Thymus (tissue), 11 donors: ENCODE data around the gene HAUS8. TPM values are rescaled to one million over a fixed set of nuclear protein-coding genes. Genes with fewer than 3 reads are reported as not detected.
"Not testable (repeated sequence)": the region's sequence is repeated elsewhere in the genome, so short reads cannot be mapped to it uniquely, and the experiment has no call there.

Experiments used
- DNase-seq, 9 donors: peaks; one replicate each; pipeline ENCODE4 v3.0.0-alpha.2; 2013; ENCODE audit warnings: low spot score in 9 of 9, low read depth in 6 of 9, missing footprints in 1 of 9
- H3K27ac ChIP-seq, 2 donors: one replicate each; pipeline ENCODE4 v1.5.1; 2013; ENCODE audit warnings: control low read depth in 1 of 2, low read depth in 1 of 2, low read length in 1 of 2, mild to moderate bottlenecking in 1 of 2, moderate library complexity in 1 of 2
- H3K27me3 ChIP-seq, 2 donors: one replicate each; pipeline ENCODE4 v1.5.1; 2013; ENCODE audit warnings: low read length in 1 of 2; ENCODE audit not compliant: control insufficient read depth in 2 of 2, insufficient read depth in 1 of 2
- H3K36me3 ChIP-seq, 2 donors: one replicate each; pipeline ENCODE4 v1.5.1; 2013; ENCODE audit warnings: low read length in 1 of 2, mild to moderate bottlenecking in 1 of 2, moderate library complexity in 1 of 2; ENCODE audit not compliant: control insufficient read depth in 2 of 2, insufficient read depth in 2 of 2
- H3K4me1 ChIP-seq, 2 donors: one replicate each; pipeline ENCODE4 v1.5.1; 2013; ENCODE audit warnings: low read length in 2 of 2; ENCODE audit not compliant: control insufficient read depth in 2 of 2, insufficient read depth in 2 of 2
- H3K4me3 ChIP-seq, 2 donors: one replicate each; pipeline ENCODE4 v1.5.1; 2013; ENCODE audit warnings: low read length in 2 of 2, control low read depth in 1 of 2, mild to moderate bottlenecking in 1 of 2
- H3K9me3 ChIP-seq, 2 donors: one replicate each; pipeline ENCODE4 v1.5.1; 2013; ENCODE audit warnings: low read length in 1 of 2, mild to moderate bottlenecking in 1 of 2; ENCODE audit not compliant: control insufficient read depth in 2 of 2, insufficient read depth in 1 of 2
- WGBS: extraction: QIAGEN DNeasy Blood & Tissue Kit; methylation state at CpG from one replicate; pipeline ENCODE4 v1.1.7; 2013; 5-methylcytosine and 5-hydroxymethylcytosine counted together
- polyA plus RNA-seq: library from polyadenylated mRNA; stranded (reverse); fragments of 200-250 nt; gene quantifications from one replicate; pipeline ENCODE4 v1.2.3, GENCODE V29; 2013
- total RNA-seq: library from RNA; stranded (reverse); fragments of 120-200 nt; gene quantifications from one replicate; pipeline ENCODE4 v1.2.4, GENCODE V29; 2013
- donor health status: healthy.

The HAUS8 gene
- total and polyA plus RNA-seq, 2 donors = 12.8 to 19.5 TPM

DNA sequence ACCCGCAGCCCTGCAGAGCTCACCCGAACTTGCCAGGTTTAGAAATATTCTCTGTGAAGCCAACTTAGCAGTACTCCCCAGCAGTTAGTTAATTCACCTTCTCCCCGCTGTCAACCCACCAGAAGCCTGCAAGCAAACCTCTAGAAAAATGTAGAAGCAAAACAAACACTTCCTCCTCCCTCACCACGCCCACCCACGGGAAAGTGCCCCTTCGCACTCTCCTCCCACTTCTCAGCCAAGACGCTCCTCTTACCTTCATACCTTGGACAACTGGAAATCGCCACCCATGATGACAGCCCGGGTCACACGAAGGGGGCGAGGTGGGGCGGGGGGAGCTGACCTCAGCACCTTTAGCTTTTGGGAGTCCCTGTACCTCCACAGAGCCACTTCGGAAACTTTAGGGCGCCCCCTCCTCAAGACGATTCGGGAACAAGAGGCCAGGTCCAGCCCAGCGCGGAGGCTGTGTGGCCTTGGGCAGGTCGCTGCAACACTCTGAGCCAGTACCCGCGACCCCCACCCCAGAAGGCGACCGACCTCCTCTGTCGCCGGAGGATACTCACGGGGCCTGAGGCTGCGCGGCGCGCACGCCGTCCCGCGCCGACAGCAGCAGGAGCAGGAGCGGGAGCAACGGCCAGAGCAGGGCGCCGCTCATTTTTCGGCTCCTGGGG, 49.1 kb downstream of the HAUS8 start:
- peak in 1 of 9 donors; percentile 12 for DNase-seq
- H3K4me1 ChIP-seq = no peaks in the 10 kb centered on the region
- H3K36me3 ChIP-seq = no peaks in the 10 kb centered on the region
- H3K27ac ChIP-seq = no peak overlapping the region
- H3K9me3 ChIP-seq = peaks cover 0 to 20% of the 10 kb centered on the region in 2 donors
- H3K4me3 ChIP-seq = peak overlapping the region in 1 of 2 donors; percentile 23
- peaks cover 28 to 49% of the 10 kb centered on the region in 2 donors for H3K27me3 ChIP-seq
- 2% methylated on average over 40 of the region's 40 CpGs for WGBS

DNA sequence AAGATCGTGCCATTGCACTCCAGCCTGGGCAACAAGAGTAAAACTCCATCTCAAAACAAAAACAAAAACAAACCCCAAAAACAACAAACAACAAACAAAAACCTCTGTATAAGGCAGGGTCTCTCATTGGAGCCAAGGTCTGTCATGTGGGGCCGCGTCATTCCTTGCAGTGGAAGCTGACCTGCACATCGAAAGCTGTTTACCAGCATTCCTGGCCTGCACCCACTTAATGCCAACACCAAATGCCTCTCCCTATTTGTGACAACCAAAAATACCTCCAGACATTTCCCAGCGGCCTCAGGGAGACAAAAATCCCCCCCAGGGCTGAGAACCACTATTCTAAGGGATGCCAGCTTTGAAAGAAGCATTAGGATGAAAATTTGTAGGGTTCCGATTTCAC, 49.9 kb downstream of the HAUS8 start:
- no peaks in the 10 kb centered on the region for H3K4me1 ChIP-seq
- no peak overlapping the region for H3K27ac ChIP-seq
- no peak overlapping the region for H3K4me3 ChIP-seq
- 91% methylated on average over 6 of the region's 6 CpGs for WGBS
- H3K9me3 ChIP-seq = peaks cover 0 to 25% of the 10 kb centered on the region in 2 donors
- H3K27me3 ChIP-seq = peaks cover 28 to 47% of the 10 kb centered on the region in 2 donors
- no peak for DNase-seq
- no peaks in the 10 kb centered on the region for H3K36me3 ChIP-seq

DNA sequence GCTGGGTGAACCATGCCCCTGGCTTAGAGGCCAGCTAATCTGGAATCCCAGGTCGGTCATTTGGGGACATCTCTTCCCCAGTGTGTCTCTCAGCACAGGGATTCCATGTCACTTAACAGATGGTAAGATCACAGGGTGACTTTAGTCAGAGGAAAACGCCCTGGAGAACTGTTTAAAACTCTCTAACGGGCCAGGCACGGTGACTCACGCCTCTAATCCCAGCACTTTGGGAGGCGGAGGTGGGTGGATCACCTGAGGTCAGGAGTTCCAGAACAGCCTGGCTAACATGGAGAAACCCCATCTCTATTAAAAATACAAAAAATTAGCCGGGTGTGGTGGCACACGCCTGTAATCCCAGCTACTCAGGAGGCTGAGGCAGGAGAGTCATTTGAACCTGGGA, 50.3 kb downstream of the HAUS8 start:
- not testable (repeated sequence) for H3K36me3 ChIP-seq, H3K27ac ChIP-seq, H3K4me3 ChIP-seq, H3K4me1 ChIP-seq, DNase-seq
- 94% methylated on average over 8 of the region's 8 CpGs for WGBS
- Histone ChIP-seq H3K27me3 (peaks cover 28 to 47% of the 10 kb centered on the region in 2 donors), H3K9me3 (peaks cover 0 to 25% of the 10 kb centered on the region in 2 donors)

DNA sequence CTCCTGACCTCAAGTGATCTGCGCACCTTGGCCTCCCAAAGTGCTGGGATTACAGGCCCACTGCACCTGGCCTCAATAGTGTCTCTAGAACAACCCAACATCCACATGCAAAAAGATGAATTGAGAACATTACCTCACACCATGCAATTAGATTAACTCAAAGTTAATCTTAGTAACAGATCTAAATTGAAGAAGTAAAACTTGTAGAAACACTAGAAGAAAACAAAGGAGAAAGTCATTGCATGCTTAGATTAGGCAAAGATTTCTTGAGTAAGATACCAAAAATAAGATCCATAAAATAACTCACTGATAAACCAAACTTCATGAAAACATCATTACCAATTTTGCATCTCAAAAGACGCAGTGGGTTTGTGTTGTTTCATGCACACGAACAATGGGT, 51.4 kb downstream of the HAUS8 start:
- 95% methylated on average over 3 of the region's 3 CpGs for WGBS
- Histone ChIP-seq H3K4me3 (no peak overlapping the region), H3K27ac (no peak overlapping the region), H3K4me1 (no peaks in the 10 kb centered on the region), H3K27me3 (peaks cover 28 to 46% of the 10 kb centered on the region in 2 donors), H3K9me3 (peaks cover 0 to 25% of the 10 kb centered on the region in 2 donors), H3K36me3 (no peaks in the 10 kb centered on the region)
- no peak for DNase-seq

DNA sequence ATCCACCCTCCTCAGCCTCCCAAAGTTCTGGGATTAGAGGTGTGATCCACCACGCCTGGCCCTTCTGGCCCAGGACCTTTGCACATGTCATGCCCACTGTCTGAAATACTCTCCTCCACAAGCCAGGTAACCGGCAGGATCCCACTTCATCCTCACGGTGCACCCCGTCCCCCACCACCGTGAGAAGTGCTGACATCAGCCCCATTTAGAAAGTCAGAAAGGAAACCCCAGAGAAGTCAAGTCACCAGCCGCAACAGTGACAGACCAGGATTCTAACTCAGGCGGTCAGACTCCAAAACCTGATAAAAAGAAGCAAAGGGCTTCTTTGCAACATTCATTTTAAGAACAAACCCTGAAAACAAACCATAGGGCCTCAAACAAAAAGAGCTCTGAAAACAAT, 52.5 kb downstream of the HAUS8 start:
- Histone ChIP-seq H3K27me3 (peaks cover 22 to 35% of the 10 kb centered on the region in 2 donors), H3K4me1 (no peaks in the 10 kb centered on the region), H3K27ac (no peak overlapping the region)

DNA sequence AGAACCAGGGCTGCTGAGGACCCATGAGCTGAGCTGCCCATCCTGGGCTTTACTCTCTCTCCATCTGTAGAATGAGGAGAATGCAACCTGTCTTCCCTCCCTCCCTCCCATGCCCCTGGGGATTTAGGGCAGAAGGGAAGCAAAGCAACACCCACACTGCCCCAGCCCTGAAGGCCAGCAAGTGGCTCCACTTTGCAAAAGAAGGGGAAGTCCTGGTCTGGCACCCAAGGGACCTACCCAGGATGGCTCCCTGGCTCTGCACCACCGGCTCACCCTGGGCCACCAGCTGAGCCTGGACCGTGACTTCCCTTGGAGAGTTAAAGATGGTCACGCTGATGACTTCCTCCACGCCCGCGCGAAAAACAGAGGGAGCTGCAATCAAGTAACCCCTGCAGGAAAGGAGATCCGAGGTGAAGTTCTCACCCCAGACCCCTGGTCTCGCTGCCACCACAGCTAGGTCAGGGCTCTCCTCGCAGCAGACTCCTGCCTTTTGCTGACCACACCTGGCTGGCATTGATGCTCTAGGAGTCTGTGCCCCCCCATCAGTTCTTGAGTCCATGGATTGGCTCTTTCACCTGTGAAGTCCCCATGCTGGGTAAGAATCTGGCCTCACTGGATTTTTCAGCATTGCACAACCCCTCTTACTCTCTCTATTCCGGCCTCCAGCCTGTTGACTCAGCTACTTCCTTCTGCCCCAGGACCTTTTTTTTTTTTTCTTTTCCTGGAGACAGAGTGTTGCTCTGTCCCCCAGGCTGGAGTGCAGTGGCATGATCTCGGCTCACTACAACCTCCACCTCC, 53.3 kb downstream of the HAUS8 start:
- Histone ChIP-seq H3K9me3 (peaks cover 0 to 28% of the 10 kb centered on the region in 2 donors), H3K4me3 (no peak overlapping the region), H3K36me3 (no peaks in the 10 kb centered on the region), H3K27ac (no peak overlapping the region), H3K4me1 (no peaks in the 10 kb centered on the region), H3K27me3 (peaks cover 17 to 28% of the 10 kb centered on the region in 2 donors)
- WGBS = 83% methylated on average over 12 of the region's 12 CpGs
- no peak for DNase-seq

More for the DNA sequence above, 52.5 kb downstream of the HAUS8 start:
- no peaks in the 10 kb centered on the region for H3K36me3 ChIP-seq
- DNase-seq = no peak
- peaks cover 0 to 25% of the 10 kb centered on the region in 2 donors for H3K9me3 ChIP-seq
- no peak overlapping the region for H3K4me3 ChIP-seq
- WGBS = 82% methylated on average over 7 of the region's 7 CpGs

DNA sequence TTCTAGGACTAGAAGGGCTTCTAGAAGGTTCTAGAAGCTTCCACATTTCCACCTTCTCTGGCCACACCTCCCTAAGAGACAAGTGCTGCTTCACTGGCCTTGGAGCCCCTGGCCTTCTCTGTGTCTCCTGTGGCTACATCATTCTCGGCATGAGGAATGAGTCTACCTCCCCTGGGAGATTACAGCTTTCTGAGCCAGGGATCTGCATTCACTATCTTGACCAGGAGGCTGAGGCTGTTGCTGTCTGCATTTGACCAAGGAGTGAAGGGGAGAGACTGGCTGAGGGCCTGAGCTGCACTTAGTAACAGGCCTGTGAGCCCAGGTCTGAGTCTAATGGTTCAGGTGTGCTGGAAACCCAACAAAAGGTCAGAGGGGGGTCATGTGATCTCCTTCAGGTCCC, 53.9 kb downstream of the HAUS8 start:
- H3K27ac ChIP-seq = no peak overlapping the region
- H3K36me3 ChIP-seq = no peaks in the 10 kb centered on the region
- DNase-seq = no peak
- H3K4me3 ChIP-seq = no peak overlapping the region
- H3K4me1 ChIP-seq = no peaks in the 10 kb centered on the region
- H3K9me3 ChIP-seq = peaks cover 0 to 28% of the 10 kb centered on the region in 2 donors
- H3K27me3 ChIP-seq = peaks cover 15 to 25% of the 10 kb centered on the region in 2 donors
- WGBS = 92% methylated on average over 1 of the region's 1 CpG

DNA sequence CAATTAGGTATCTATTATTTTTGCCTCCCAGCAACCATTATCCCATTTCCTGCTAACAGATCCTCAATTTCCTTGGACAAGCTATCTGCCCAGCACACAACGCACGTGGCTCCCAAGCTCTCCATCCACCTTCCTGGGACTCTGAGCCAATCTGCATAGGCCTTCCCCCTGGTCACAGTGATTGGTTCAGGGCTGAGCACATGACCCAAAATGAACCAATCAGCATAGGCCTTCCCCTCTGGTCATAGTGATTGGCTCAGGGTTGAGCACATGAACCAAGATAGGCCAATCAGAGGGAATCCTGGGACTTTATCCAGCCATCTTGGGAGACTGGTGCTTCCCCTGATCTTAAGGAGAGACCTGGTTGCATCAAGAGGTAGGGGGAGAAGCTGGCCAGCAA, 54.4 kb downstream of the HAUS8 start:
- no peak for DNase-seq
- Histone ChIP-seq H3K4me1 (no peaks in the 10 kb centered on the region), H3K36me3 (no peaks in the 10 kb centered on the region), H3K9me3 (peaks cover 0 to 28% of the 10 kb centered on the region in 2 donors), H3K4me3 (no peak overlapping the region), H3K27me3 (peaks cover 10 to 20% of the 10 kb centered on the region in 2 donors), H3K27ac (no peak overlapping the region)
- WGBS = 98% methylated on average over 2 of the region's 2 CpGs

DNA sequence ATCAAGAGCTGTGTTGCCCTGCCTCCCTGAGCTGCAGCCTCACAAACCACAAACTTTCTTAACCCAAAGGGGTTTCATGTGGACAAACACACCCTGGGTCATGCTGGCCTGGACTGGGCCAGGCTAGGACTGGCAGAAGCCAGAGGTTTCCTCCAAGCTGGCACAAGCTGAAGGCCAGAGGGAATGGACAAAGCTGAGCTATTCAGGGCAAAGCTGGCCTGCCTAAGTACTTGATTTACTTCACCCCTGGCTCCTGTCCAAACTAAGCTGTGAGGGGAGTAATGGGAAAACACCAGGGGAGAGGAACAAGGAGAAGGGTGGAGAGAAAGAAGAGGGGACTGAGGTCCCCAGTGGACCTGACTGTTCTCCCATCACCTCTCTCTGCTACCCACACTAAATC, 54.9 kb downstream of the HAUS8 start:
- Histone ChIP-seq H3K27ac (no peak overlapping the region), H3K9me3 (peaks cover 0 to 28% of the 10 kb centered on the region in 2 donors), H3K4me3 (no peak overlapping the region), H3K27me3 (peaks cover 6 to 15% of the 10 kb centered on the region in 2 donors), H3K4me1 (no peaks in the 10 kb centered on the region), H3K36me3 (no peaks in the 10 kb centered on the region)
- DNase-seq = no peak
